Neural crest cell (in vitro differentiated cells): Measurements from ENCODE around the gene GRB14. TPM values are rescaled to one million over a fixed set of nuclear protein-coding genes. Genes with fewer than 3 reads are reported as not detected.

Experiments used
- DNase-seq: peaks from one replicate; pipeline ENCODE4 v3.0.0; 2021; ENCODE audit warnings: low read depth, mixed read lengths, low spot score
- H3K27ac Mint-ChIP-seq: one replicate; pipeline ENCODE4 v1.8.0; 2021; ENCODE audit warnings: mild to moderate bottlenecking, mixed read lengths; ENCODE audit not compliant: unreplicated experiment
- H3K27me3 Mint-ChIP-seq: 2 replicates; pipeline ENCODE4 v1.8.0; 2021; ENCODE audit warnings: low read depth, mild to moderate bottlenecking, mixed read lengths
- H3K36me3 Mint-ChIP-seq: 2 replicates; pipeline ENCODE4 v1.8.0; 2021; ENCODE audit warnings: low read depth, mild to moderate bottlenecking, mixed read lengths
- H3K4me1 Mint-ChIP-seq: 2 replicates; pipeline ENCODE4 v1.8.0; 2021; ENCODE audit warnings: mixed read lengths
- H3K4me3 Mint-ChIP-seq: one replicate; pipeline ENCODE4 v1.8.0; 2021; ENCODE audit warnings: mild to moderate bottlenecking, mixed read lengths
- H3K9me3 Mint-ChIP-seq: 2 replicates; pipeline ENCODE4 v1.8.0; 2021; ENCODE audit warnings: mixed read lengths
- total RNA-seq: library from RNA; stranded (reverse); gene quantifications from 2 replicates; pipeline ENCODE4 v1.2.1, GENCODE V29; 2021
- TF ChIP-seq, protein P1 (sequence below): fragments of 200-600 bp; sonication (generic); conservative IDR thresholded peaks from 2 replicates; pipeline ENCODE4 v1.5.0; 2021; ENCODE audit warnings: antibody characterized with exemption, mild to moderate bottlenecking

The GRB14 gene
- total RNA-seq, 1 donor from 2014 or later, result 0.93 TPM

DNA sequence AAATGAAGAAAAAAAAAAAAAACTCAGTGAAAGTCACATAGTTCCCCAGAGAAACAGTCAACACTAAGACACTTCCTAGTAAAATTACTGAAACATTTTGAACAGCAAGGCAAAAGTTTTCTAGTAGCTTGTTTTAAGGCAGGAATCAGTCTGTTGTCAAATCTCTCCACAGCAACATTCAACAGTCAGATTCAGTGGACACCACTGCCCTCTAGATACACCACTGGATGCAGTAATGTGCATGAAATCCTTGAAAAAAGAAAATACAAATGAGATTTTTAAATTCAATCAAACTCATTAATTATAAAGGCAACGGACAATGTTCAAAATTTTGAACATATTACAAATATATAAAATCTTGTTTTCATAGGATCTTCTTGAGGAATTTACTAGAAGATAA, 46.4 kb downstream of the GRB14 start:
- TF ChIP-seq, protein P1, sequence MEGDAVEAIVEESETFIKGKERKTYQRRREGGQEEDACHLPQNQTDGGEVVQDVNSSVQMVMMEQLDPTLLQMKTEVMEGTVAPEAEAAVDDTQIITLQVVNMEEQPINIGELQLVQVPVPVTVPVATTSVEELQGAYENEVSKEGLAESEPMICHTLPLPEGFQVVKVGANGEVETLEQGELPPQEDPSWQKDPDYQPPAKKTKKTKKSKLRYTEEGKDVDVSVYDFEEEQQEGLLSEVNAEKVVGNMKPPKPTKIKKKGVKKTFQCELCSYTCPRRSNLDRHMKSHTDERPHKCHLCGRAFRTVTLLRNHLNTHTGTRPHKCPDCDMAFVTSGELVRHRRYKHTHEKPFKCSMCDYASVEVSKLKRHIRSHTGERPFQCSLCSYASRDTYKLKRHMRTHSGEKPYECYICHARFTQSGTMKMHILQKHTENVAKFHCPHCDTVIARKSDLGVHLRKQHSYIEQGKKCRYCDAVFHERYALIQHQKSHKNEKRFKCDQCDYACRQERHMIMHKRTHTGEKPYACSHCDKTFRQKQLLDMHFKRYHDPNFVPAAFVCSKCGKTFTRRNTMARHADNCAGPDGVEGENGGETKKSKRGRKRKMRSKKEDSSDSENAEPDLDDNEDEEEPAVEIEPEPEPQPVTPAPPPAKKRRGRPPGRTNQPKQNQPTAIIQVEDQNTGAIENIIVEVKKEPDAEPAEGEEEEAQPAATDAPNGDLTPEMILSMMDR, result no peak
- Mint-ChIP-seq H3K36me3 (no peaks in the 10 kb centered on the region), H3K27me3 (no peaks in the 10 kb centered on the region), H3K4me3 (no peak overlapping the region), H3K4me1 (no peaks in the 10 kb centered on the region), H3K27ac (no peak overlapping the region), H3K9me3 (no peaks in the 10 kb centered on the region)
- no peak for DNase-seq

DNA sequence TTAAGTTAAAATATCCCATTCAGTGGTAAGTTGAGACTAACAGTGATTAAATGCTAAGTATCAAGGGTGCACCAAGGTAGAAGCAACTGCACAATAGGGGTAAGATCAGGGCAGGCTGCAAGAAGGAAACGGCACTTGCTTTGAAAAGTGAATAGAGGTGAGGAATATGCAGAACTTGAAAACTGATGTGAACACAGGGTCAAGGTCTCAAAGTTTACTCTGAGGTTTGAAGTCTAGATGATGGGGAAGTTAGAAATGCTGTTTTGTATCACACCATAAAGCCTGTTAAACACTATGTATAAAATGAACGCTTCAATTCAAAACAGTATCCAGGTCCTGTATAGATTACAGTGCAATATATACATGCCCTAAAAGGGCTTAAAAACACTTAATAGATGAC, 50.8 kb downstream of the GRB14 start:
- no peak overlapping the region for H3K27ac Mint-ChIP-seq
- no peak overlapping the region for H3K4me3 Mint-ChIP-seq

DNA sequence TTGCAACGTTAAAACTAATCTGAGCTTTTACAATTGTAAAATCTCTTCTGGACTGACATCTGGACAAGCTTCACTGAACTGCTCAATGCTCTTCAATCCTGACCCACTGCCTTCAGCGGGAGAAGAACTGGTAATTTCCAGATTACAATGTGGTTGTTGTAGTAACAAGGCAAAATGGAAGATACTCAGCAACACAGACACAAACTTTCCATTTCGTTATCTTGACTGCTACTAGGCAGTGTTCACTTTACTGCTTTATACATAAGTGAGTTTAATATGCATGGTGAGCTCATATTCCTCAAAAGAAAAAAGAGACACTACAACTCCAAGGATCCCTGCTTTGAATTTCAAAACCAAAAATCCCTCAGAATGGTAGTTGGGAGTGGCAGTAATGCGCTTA, 51.9 kb downstream of the GRB14 start:
- TF ChIP-seq, protein P1, result no peak
- Mint-ChIP-seq H3K27me3 (no peaks in the 10 kb centered on the region), H3K9me3 (no peaks in the 10 kb centered on the region), H3K27ac (no peak overlapping the region), H3K4me3 (no peak overlapping the region), H3K36me3 (no peaks in the 10 kb centered on the region), H3K4me1 (peaks cover 3% of the 10 kb centered on the region)
- DNase-seq, result no peak

More for the DNA sequence above, 50.8 kb downstream of the GRB14 start:
- peaks cover 3% of the 10 kb centered on the region for H3K4me1 Mint-ChIP-seq
- no peaks in the 10 kb centered on the region for H3K9me3 Mint-ChIP-seq
- H3K27me3 Mint-ChIP-seq, result no peaks in the 10 kb centered on the region
- no peaks in the 10 kb centered on the region for H3K36me3 Mint-ChIP-seq
- TF ChIP-seq, protein P1, result no peak
- DNase-seq, result no peak

DNA sequence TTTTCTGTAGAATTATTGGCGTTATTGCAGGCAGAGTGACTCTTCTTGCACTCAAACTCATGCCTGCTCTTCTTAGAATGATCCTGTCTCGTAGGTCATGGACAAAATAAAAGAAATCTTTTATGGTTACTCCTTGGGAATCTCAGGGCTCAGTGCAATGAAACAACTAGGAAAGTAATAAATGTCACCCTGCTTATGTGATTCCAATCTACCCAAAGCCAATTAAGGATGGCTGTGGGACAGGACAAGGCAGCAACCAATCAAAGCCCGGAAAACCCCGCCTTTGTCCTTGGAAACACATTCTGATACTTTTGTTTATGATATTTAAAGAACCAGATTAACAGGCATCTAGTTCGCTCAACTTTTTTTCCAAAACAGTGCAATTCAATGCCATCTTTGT, 53.0 kb downstream of the GRB14 start:
- Mint-ChIP-seq H3K9me3 (no peaks in the 10 kb centered on the region), H3K4me3 (no peak overlapping the region), H3K4me1 (peaks cover 3% of the 10 kb centered on the region), H3K36me3 (no peaks in the 10 kb centered on the region), H3K27me3 (no peaks in the 10 kb centered on the region), H3K27ac (no peak overlapping the region)
- DNase-seq, result no peak
- TF ChIP-seq, protein P1, result no peak

DNA sequence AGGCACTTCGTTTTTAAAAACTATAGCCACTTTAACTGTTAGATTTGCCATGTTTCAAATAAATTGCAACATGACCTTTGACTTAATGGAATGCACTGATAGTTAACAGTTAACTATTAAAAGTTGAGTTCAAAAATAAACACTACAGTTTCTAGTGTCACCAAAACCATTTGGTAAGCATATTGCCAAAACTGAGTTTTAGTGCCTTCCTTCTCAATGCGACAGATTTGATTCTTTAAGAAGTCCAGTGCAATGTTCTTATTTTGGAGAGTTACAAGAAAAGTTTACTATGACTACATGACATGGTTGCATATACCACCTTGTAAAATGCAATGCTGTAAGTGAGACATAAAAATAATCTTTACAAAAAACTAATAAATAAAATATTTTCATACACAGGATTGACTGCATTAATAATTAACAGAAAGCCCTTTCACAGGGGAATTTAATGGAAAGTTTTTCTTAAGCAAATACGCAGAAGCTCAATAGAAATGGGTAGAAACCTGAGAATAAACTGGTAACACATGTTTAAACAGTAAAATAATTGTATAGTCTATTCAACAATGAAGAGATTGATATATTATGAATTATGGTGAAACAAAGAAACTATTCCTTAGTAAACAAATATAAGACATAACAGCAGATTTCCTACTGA, 53.8 kb downstream of the GRB14 start:
- no peaks in the 10 kb centered on the region for H3K36me3 Mint-ChIP-seq
- H3K4me1 Mint-ChIP-seq, result peaks cover 3% of the 10 kb centered on the region
- no peaks in the 10 kb centered on the region for H3K27me3 Mint-ChIP-seq
- H3K4me3 Mint-ChIP-seq, result no peak overlapping the region
- no peak for DNase-seq
- no peaks in the 10 kb centered on the region for H3K9me3 Mint-ChIP-seq
- TF ChIP-seq, protein P1, result no peak
- H3K27ac Mint-ChIP-seq, result no peak overlapping the region
